Measurements from ENCODE around the gene MARCHF2.

- TF ChIP-seq, protein P1, sequence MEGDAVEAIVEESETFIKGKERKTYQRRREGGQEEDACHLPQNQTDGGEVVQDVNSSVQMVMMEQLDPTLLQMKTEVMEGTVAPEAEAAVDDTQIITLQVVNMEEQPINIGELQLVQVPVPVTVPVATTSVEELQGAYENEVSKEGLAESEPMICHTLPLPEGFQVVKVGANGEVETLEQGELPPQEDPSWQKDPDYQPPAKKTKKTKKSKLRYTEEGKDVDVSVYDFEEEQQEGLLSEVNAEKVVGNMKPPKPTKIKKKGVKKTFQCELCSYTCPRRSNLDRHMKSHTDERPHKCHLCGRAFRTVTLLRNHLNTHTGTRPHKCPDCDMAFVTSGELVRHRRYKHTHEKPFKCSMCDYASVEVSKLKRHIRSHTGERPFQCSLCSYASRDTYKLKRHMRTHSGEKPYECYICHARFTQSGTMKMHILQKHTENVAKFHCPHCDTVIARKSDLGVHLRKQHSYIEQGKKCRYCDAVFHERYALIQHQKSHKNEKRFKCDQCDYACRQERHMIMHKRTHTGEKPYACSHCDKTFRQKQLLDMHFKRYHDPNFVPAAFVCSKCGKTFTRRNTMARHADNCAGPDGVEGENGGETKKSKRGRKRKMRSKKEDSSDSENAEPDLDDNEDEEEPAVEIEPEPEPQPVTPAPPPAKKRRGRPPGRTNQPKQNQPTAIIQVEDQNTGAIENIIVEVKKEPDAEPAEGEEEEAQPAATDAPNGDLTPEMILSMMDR (IDR thresholded peaks at IDR 0.05): no peak
- no peak for TF ChIP-seq ZFX (IDR thresholded peaks at IDR 0.05; ENCODE audit: borderline replicate concordance)
Measured at GRCh38 chr19:8461376-8461775, 48.3 kb downstream of the MARCHF2 start.
